DOHH2 (cell line): Measurements from ENCODE around the gene SMAD7.

Source experiments
- EZH2phosphoT487 ChIP-seq: fragments of 200-600 bp; sonication (generic); IDR thresholded peaks from 2 replicates; pipeline ENCODE4 v1.6.1; 2017; ENCODE audit warnings: borderline replicate concordance, mild to moderate bottlenecking, antibody characterized with exemption, low read length, moderate library complexity, mixed read lengths
- TF ChIP-seq, protein P1 (sequence below): fragments of 200-600 bp; sonication (generic); IDR thresholded peaks from one replicate; pipeline ENCODE4 v1.5.1; 2014; ENCODE audit warnings: antibody characterized with exemption, mild to moderate bottlenecking, low read depth, low read length; ENCODE audit not compliant: poor library complexity, severe bottlenecking

DNA sequence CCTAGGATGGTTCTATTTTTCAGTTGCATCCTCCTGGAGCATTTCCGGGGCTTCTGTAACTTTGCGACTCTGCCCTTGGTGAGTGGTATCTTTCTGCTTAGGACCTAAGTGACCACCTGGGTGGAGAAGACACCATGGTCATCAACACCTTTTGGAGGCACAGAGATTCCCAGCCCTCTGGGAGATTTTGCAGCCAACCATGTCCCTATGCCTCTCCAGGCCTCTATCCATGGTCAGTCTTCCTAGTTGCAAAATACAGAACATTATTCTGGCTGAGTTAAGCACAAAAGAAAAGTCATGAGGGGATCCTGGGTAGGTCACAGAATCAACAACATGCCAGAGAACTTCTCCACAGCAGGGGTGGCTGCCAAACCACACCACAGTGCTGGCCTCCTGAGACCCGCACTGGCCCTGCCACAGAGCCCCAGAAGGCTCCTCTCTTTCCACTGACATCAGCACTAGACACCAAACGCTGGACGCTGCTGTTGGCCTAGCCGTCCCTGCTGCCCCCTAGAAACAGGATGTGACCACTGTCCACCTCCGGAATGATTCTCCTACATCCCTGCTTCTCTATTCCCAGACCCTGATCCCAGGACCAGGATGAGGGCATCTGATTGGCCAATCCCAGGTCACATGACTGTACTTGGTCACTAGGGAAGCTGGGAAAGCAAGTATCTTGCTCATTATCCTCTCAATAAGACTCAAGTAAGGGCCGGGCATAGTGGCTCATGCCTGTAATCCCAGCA lies 47.7 kb downstream of the SMAD7 start:
- TF ChIP-seq, protein P1, sequence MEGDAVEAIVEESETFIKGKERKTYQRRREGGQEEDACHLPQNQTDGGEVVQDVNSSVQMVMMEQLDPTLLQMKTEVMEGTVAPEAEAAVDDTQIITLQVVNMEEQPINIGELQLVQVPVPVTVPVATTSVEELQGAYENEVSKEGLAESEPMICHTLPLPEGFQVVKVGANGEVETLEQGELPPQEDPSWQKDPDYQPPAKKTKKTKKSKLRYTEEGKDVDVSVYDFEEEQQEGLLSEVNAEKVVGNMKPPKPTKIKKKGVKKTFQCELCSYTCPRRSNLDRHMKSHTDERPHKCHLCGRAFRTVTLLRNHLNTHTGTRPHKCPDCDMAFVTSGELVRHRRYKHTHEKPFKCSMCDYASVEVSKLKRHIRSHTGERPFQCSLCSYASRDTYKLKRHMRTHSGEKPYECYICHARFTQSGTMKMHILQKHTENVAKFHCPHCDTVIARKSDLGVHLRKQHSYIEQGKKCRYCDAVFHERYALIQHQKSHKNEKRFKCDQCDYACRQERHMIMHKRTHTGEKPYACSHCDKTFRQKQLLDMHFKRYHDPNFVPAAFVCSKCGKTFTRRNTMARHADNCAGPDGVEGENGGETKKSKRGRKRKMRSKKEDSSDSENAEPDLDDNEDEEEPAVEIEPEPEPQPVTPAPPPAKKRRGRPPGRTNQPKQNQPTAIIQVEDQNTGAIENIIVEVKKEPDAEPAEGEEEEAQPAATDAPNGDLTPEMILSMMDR = no peak
- TF ChIP-seq EZH2phosphoT487 = no peak
